ENCODE data around the gene MYO1G. TPM values are rescaled to one million over a fixed set of nuclear protein-coding genes. Genes with fewer than 3 reads are reported as not detected.

Gene MYO1G
- total and polyA plus RNA-seq, 9 of the 15 experiments (the other 6 are each of a cell fraction or from before 2014, with no cell fraction given), result 0.03 to 0.62 (median 0.13) TPM; not detected in 1

- TF ChIP-seq ZNF785 (CRISPR knock-in tag; IDR thresholded peaks at IDR 0.05) (no peak), ZNF3 (CRISPR knock-in tag; IDR thresholded peaks at IDR 0.05) (no peak), KAT7 (CRISPR knock-in tag; IDR thresholded peaks at IDR 0.05; ENCODE audit: borderline replicate concordance) (no peak), KLF10 (CRISPR knock-in tag; IDR thresholded peaks at IDR 0.05) (no peak), GATA2 (CRISPR knock-in tag; IDR thresholded peaks at IDR 0.05) (peak; percentile 65), TRIM24 (IDR thresholded peaks at IDR 0.05) (peak in 1 of 2 experiments; percentile 34; a peak in 1 of 4 replicates), KHSRP (IDR thresholded peaks at IDR 0.05) (no peak), MAX (CRISPR knock-in tag; IDR thresholded peaks at IDR 0.05) (peak; percentile 70), TEAD2 (tag; IDR thresholded peaks at IDR 0.05) (no peak), HMG20B (CRISPR knock-in tag; IDR thresholded peaks at IDR 0.05) (no peak), THRAP3 (IDR thresholded peaks at IDR 0.05; ENCODE audit: borderline replicate concordance) (no peak), DDX20 (tag; IDR thresholded peaks at IDR 0.05; ENCODE audit: low read depth) (no peak), PHTF2 (CRISPR knock-in tag; IDR thresholded peaks at IDR 0.05) (no peak), KLF1 (tag; IDR thresholded peaks at IDR 0.05) (no peak), NFE2L1 (tag; IDR thresholded peaks at IDR 0.05; ENCODE audit: borderline replicate concordance, low read depth) (no peak), ATF7 (IDR thresholded peaks at IDR 0.05) (peak; percentile 16; the same call in 1 of the 2 replicates), TEAD4 (IDR thresholded peaks at IDR 0.05; ENCODE audit: low read length) (no peak), TEAD4 (CRISPR knock-in tag; IDR thresholded peaks at IDR 0.05; ENCODE audit: borderline replicate concordance) (no peak), SREBF1 (IDR thresholded peaks at IDR 0.05; ENCODE audit: borderline replicate concordance, low read depth, low read length) (no peak), PHF21A (IDR thresholded peaks at IDR 0.05; ENCODE audit: borderline replicate concordance, low read depth) (no peak), TEAD1 (CRISPR knock-in tag; IDR thresholded peaks at IDR 0.05) (peak in 1 of 2 experiments; percentile 79; a peak in 1 of 4 replicates), SMAD3 (CRISPR knock-in tag; conservative IDR thresholded peaks at IDR 0.05) (no peak)
Measured at GRCh38 chr7:44921607-44922350, 57.0 kb downstream of the MYO1G start (continued).
